ENCODE results near the gene ASGR2. TPM values are rescaled to one million over a fixed set of nuclear protein-coding genes. Genes with fewer than 3 reads are reported as not detected.
"Not testable (repeated sequence)": the region's sequence is repeated elsewhere in the genome, so short reads cannot be mapped to it uniquely, and the experiment has no call there.

The ASGR2 gene
- total RNA-seq, 1 donor from 2014 or later: not detected

DNA sequence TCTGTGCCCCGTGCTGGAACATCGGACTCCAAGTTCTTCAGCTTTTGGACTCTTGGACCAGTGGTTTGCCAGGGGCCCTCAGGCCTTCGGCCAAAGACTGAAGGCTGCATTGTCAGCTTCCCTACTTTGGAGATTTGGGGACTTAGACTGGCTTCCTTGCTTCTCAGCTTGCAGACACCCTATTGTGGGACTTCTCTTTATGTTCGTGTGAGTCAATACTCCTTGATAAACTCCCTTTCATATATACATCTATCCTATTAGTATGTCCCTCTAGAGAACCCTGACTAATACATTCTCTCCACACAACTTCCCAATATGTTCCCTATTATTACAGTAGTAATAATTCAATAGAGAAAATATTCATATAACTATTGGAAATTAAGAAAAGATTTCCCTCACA, 9.2 kb upstream of the ASGR2 start:
- TF ChIP-seq, protein P1, sequence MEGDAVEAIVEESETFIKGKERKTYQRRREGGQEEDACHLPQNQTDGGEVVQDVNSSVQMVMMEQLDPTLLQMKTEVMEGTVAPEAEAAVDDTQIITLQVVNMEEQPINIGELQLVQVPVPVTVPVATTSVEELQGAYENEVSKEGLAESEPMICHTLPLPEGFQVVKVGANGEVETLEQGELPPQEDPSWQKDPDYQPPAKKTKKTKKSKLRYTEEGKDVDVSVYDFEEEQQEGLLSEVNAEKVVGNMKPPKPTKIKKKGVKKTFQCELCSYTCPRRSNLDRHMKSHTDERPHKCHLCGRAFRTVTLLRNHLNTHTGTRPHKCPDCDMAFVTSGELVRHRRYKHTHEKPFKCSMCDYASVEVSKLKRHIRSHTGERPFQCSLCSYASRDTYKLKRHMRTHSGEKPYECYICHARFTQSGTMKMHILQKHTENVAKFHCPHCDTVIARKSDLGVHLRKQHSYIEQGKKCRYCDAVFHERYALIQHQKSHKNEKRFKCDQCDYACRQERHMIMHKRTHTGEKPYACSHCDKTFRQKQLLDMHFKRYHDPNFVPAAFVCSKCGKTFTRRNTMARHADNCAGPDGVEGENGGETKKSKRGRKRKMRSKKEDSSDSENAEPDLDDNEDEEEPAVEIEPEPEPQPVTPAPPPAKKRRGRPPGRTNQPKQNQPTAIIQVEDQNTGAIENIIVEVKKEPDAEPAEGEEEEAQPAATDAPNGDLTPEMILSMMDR (IDR thresholded peaks at IDR 0.05): no peak
- Mint-ChIP-seq H3K27me3 (ENCODE audit: low read depth) (no peaks in the 10 kb centered on the region), H3K27ac (ENCODE audit: unreplicated experiment) (no peak overlapping the region), H3K4me1 (ENCODE audit: low read depth) (peaks cover 23% of the 10 kb centered on the region), H3K9me3 (ENCODE audit: low read depth) (no peaks in the 10 kb centered on the region), H3K36me3 (ENCODE audit: low read depth) (no peaks in the 10 kb centered on the region), H3K4me3 (ENCODE audit: unreplicated experiment) (no peak overlapping the region)
- no peak for DNase-seq (ENCODE audit: low spot score)

DNA sequence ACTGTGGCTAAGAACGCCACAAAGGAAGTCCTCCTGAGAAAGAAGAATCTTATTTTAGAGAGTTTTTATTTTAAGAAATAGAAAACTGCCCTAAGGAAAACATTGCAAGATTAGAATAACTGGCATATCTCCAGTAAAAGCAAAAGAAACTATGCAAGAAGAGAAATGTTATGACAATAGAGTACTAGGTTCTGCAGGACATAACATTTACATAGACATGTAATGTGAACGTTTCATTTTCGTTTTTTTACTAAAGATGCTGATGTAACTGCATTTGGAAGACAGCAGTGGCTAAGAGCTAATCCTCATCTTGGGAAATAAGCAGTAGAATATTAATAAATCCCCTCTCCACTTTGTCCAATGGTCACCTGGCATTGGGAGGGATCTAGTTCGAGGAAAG, 7.8 kb upstream of the ASGR2 start:
- Mint-ChIP-seq H3K27me3 (ENCODE audit: low read depth) (no peaks in the 10 kb centered on the region), H3K27ac (ENCODE audit: unreplicated experiment) (peak overlapping the region; percentile 24), H3K9me3 (ENCODE audit: low read depth) (peaks cover 2% of the 10 kb centered on the region), H3K4me1 (ENCODE audit: low read depth) (peaks cover 23% of the 10 kb centered on the region), H3K36me3 (ENCODE audit: low read depth) (no peaks in the 10 kb centered on the region), H3K4me3 (ENCODE audit: unreplicated experiment) (no peak overlapping the region)
- TF ChIP-seq, protein P1 (IDR thresholded peaks at IDR 0.05): no peak
- no peak for DNase-seq (ENCODE audit: low spot score)

- H3K36me3 Mint-ChIP-seq (ENCODE audit: low read depth); H3K4me3 Mint-ChIP-seq (ENCODE audit: unreplicated experiment); DNase-seq (ENCODE audit: low spot score); H3K9me3 Mint-ChIP-seq (ENCODE audit: low read depth); H3K27me3 Mint-ChIP-seq (ENCODE audit: low read depth): not testable (repeated sequence)
- peaks cover 23% of the 10 kb centered on the region for H3K4me1 Mint-ChIP-seq (ENCODE audit: low read depth)
- peak overlapping the region; percentile 65 for H3K27ac Mint-ChIP-seq (ENCODE audit: unreplicated experiment)
These were observed 6.0 kb upstream of the ASGR2 start for GRCh38 chr17:7120635-7121034.

- Mint-ChIP-seq H3K9me3 (ENCODE audit: low read depth) (peaks cover 5% of the 10 kb centered on the region), H3K27ac (ENCODE audit: unreplicated experiment) (peak overlapping the region; percentile 65), H3K4me1 (ENCODE audit: low read depth) (peaks cover 23% of the 10 kb centered on the region), H3K27me3 (ENCODE audit: low read depth) (peaks cover 2% of the 10 kb centered on the region), H3K4me3 (ENCODE audit: unreplicated experiment) (no peak overlapping the region), H3K36me3 (ENCODE audit: low read depth) (peaks cover 3% of the 10 kb centered on the region)
- no peak for DNase-seq (ENCODE audit: low spot score)
- TF ChIP-seq, protein P1 (IDR thresholded peaks at IDR 0.05): no peak
These were observed 5.5 kb upstream of the ASGR2 start for GRCh38 chr17:7120123-7120522.

- peaks cover 2% of the 10 kb centered on the region for H3K27me3 Mint-ChIP-seq (ENCODE audit: low read depth)
- H3K36me3 Mint-ChIP-seq (ENCODE audit: low read depth): peaks cover 3% of the 10 kb centered on the region
- TF ChIP-seq, protein P1 (IDR thresholded peaks at IDR 0.05): no peak
- no peak overlapping the region for H3K27ac Mint-ChIP-seq (ENCODE audit: unreplicated experiment)
- H3K9me3 Mint-ChIP-seq (ENCODE audit: low read depth): peaks cover 5% of the 10 kb centered on the region
- peak; percentile 83 for DNase-seq (ENCODE audit: low spot score)
- H3K4me3 Mint-ChIP-seq (ENCODE audit: unreplicated experiment): no peak overlapping the region
- H3K4me1 Mint-ChIP-seq (ENCODE audit: low read depth): peaks cover 23% of the 10 kb centered on the region
These were observed 4.7 kb upstream of the ASGR2 start for GRCh38 chr17:7119314-7119713.

DNA sequence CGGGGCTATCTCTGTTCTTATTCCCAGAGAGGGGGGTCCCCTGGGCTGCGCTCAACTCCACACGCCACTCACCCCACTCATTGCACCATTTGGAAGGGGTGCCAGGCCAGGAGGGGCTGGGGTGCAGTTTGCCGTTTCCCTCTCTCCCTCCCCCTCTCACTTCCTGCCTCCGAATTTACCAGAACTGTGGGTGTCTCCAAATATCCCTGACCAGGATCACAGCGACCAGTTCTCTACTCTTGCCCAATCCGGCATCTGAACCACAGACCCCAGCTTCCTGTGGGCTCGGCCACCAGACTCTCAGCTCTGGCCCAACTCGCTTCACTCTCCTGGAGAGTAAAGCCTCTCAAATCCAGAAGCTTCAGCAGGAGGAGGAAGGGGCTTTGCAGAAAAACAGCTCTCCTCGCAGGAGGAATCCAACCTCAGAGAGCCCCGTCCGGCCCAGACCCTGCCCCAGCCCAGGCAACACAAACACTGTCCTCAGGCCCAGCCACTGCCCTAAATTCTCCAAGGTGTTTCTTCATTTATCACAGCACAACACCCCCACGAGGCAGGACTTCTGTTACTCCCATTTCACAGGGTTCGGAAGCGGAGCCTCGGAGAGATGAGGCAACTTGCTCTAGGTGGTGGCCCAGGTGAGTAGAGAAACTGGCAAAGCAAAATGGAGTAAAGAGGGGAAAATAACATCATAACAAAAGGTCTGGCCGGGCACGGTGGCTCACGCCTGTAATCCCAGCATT, 423 bp upstream of the ASGR2 start:
- Mint-ChIP-seq H3K9me3 (ENCODE audit: low read depth) (peaks cover 11% of the 10 kb centered on the region), H3K27ac (ENCODE audit: unreplicated experiment) (no peak overlapping the region), H3K4me3 (ENCODE audit: unreplicated experiment) (no peak overlapping the region), H3K4me1 (ENCODE audit: low read depth) (peaks cover 6% of the 10 kb centered on the region), H3K27me3 (ENCODE audit: low read depth) (peaks cover 11% of the 10 kb centered on the region), H3K36me3 (ENCODE audit: low read depth) (peaks cover 7% of the 10 kb centered on the region)
- TF ChIP-seq, protein P1 (IDR thresholded peaks at IDR 0.05): no peak
- peak; percentile 42 for DNase-seq (ENCODE audit: low spot score)
